HG02970 (cell line): ENCODE data around the gene GNA12.
"Not testable (repeated sequence)": the region's sequence is repeated elsewhere in the genome, so short reads cannot be mapped to it uniquely, and the experiment has no call there.

Source experiments
- ATAC-seq: cut with Tn5 transposase; IDR thresholded peaks from one replicate; pipeline ENCODE4 v1.9.1; 2021; ENCODE audit warnings: mild to moderate bottlenecking, moderate library complexity, moderate number of reproducible peaks; ENCODE audit not compliant: unreplicated experiment, low FRiP score

The GNA12 gene

DNA sequence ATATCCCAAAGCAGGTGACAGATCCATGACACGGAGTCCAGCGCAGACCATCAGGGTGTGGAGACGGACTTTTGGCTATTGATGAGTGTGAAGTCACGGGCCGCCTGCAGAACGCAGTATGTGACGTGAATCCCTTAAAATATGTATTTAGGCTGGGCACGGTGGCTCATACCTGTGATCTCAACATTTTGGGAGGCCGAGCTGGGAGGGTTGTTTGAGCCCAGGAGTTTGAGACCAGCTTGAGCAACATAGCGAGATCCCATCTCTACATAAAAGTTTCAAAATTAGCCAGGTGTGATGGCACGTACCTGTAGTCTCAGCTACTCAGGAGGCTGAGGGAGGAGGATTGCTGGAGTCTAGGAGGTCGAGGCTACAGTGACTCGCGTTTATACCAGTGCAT, 158.0 kb downstream of the GNA12 start:
- ATAC-seq, result no peak

DNA sequence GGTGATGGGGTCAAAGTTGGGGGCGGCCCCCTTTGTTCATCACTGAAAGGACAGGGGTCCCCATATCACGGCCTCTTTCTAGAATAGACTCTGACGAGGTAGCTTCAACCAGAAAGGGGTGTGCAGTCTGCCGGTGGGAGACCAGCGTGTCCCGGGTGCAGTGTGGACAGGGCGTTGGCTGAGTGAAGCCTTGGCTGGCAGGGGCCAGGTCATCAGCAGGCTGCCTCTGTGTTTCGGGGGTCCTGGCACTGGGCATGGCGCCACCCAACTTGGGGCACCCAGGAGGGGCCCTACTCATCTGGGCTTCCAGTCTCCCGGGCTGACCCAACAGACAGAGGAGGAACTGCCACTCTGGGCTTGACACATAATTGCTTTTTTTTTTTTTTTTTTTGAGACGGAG, 159.6 kb downstream of the GNA12 start:
- ATAC-seq, result no peak

DNA sequence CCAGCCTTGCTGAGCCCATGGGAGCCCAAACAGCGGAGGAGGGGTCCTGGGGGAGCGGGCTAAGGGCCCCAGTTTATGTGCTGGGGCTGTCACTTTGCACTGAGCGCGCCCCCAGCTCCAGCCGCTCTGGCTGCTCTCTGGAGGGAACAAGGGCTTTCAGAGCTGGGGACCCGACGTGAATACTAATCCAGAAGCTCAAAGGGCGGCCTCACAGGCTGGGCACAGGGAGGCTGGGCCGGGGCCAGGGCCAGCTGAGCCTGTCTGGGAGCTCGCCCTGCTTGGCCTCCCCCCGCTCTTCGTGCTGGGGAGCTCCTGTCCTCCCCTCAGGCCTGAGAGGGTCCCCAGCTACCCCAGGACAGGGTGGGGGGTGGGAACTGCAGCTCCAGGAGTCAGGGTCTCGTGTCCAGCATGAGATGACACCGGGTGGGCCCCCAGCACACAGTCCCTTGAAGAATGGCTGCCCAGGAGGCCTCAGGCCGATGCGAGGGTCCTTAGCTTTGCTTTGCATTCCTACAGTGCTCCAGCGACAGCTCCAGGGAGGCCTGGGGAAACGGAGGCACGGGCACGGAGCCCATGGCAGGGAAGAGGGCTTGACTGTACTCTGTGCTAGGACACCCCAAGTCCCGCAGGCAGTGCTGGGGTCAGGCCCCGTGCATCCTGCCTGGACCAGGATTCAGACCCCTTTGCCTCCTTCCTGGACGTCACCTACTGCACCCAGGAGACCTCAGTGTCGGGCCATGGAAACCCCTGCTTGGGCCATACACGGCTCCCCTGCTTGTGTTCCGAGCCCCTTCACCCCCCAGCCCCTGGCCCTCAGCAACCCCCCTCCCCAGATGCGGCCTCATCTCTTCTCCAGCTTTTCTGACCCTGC, 161.9 kb downstream of the GNA12 start:
- no peak for ATAC-seq

DNA sequence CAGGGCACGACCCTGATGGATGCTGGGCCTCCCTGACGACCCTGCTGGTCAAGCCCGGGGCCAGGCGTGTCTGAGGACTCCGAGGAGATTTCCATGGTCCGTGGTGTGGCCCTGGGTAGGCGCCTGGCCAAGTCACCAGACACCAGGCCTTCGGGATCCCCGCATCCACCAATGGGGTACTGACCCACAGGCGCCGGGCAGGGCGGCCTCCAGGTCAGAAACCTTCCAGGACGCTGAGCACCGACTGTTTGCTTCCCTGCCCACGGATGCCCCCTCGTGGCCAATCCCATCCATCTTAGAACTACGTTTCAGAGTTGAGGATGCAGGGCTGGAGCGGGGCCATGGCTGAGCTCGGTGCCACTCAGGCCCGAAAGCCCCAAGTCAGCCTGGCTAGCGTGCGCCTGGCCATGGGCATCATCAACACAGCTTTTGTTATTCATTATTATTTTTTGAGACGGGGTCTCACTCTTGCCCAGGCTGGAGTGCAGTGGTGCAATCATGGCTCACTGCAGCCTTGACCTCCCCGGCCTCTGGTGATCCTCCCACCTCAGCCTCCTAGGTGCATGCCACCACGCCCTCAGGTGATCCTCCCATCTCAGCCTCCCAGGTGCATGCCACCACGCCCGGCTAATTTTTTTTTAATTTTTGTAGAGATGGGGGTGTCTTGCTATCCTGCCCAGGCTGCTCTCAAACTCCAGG, 163.2 kb downstream of the GNA12 start:
- ATAC-seq, result no peak

DNA sequence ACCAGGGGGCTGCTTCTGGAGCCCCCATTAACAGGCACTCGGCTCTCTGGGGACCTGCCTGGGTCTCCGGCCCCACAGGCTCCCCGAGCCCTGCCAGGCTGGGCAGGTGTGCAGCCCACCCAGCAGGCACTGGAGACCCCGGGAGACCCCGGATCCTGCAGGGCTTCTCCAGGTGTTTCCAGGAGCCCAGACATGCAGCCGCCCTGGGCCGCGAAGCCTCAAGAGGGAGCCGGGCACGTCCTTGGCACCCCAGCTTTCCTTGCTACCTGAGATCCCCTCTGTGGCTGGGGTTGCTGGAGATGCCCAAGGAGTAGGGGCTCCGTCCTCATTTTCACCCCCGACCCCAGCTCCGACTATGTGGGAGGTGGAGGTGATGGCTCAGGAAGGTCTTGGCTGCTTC, 163.9 kb downstream of the GNA12 start:
- no peak for ATAC-seq

DNA sequence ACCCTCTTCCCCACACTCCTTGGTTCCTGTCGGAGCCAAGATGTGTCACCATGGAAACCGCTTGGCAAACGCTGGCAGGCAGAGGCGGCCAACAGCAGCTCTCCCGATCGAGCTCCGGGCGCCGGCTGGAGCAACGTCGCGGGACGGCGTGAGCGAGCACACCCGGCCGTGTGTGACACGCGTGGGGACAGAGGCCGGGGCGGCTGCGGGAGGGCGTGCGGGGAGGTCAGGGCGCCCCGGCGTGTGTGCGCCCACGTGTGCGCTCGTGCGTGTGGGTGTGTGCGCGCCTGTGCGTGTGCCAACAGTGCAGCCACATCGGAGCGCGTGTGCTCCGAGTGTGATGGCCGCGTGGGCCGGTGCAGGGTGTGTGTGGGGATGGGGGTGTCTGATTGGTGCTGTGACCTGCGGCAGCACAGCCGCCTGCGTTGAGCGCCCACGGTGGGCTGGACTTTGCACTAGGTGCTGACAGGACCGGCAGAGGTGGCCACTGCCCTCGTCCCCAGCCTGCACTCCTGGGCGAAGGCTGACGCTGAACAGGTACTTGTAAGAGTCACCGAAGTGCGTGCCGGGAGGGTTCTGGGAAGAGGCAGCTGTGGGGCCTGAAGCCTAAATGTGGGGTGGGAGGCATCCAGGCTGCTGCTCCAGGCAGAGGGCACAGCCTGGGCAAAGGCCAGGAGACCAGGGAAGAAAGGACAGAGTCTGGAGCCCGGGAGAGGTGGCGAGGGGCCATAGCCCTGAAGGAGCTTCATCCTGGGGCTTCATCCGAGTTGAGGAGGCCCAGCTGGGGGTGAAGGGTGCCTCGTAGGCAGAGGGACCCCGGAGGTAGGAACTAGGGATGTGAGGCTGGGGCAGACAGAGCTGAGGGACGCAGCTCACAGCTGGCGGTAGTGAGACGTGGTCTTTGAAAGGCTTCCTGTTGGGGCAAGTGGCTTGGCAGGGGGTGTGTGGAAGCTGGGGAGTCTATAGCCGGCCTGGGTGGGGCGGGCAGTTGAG, 164.7 kb downstream of the GNA12 start:
- not testable (repeated sequence) for ATAC-seq

DNA sequence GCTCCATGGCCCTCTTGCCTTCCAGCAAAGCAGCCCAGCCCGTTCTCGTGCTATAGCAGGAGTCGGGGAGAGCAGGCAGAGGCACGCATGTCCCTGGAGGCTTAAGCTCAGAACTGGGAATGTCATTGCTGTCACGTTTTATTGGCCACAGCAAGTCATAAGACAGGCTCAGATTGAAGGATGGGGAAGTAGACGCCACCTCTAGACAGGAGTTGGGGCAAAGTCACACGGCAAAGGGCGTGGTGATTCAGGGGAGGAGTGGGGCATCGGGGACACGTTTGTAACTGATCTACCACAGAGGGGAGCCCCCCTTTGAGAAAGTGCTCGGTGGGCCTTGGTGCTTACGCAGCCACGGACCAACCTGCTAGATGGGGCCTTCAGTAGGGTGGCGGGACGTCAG, 165.7 kb downstream of the GNA12 start:
- not testable (repeated sequence) for ATAC-seq
